Amniotic epithelial cell (primary cell): Measurements from ENCODE around the gene NCOA6.

Experiments
- DNase-seq: peaks from one replicate; pipeline ENCODE4 v3.0.0-alpha.2; 2010; ENCODE audit warnings: low read depth

Gene NCOA6

DNA sequence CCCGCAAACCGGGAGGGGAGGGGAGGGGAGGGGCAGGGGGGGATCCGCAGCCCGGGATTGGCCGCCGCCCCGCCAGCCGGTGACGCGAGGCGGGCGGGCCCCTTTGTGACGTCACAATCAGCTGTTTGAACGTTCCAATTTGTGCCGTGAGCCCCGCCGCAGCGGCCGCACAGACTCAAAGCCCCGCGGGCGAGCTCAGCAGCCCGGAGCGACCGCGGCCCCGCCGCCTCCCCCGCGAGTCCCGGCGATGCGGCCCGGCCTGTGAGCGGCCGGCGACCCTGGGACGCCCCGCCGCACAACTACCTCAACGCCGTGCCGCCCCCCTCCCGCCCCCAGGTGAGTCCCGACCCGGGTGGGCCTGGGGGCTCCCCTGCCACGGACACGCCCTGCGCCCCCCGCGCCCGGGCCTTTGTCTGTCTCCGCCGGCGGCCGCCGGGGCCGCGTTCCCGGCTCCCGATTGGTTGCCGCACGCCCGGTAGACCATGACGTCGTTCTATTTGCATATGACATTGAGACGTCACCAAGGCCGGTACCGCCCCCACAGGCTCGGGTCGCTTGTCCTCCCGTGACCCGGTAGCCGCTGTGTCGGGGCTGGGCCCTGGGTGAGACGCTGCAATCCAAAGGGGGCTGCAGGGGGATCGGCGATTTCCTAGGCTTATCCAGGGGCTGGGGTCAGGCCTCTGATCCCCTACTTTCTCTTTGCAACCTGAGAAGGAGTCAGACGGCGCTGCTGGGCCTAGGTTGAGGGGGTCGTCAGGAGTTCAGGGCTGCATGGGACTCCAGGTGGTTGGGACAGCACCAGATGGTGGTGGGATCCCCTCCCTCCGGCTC lies 121.1 kb downstream of the NCOA6 start, which contains the start of gene TP53INP2:
TP53INP2 (plus strand) TSS at position 168 of the 831 bp plus-strand sequence. CDS start 4,396 bp downstream, outside the sequence.
- peak; percentile 88 for DNase-seq

GRCh38 chr20:34703424-34704176 lies 121.9 kb downstream of the NCOA6 start:
- peak; percentile 55 for DNase-seq

GRCh38 chr20:34703061-34703423 lies 122.4 kb downstream of the NCOA6 start:
- no peak for DNase-seq

DNA sequence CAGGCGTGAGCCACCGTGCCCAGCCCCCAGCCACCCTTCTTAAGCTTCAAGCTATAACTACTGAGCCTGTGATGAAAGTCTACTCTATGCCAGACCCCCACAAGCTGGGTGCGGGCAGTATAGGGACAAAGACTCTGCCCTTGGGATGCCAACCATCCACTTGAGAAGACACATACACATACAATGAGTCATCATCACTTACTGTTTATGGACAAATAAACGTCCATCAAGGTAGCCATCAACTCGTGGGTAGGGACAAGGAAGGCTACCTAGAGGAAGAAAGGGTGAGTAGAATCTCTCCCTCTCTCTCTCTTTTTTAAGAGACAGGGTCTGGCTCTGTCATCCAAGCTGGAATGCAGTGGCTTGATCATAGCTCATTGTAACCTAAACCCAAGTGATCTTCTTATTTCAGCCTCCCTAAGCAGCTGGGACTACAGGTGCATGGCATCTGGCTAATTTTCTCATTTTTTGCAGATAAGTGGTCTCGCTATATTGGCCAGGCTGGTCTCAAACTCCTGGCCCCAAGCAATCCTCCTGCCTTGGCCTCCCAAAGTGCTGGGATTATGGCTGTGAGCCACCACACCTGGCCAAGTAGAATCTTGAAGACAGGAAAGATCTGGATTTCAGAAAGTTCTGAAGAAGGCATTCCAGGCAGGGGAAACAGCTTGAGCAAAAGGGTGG lies 123.9 kb downstream of the NCOA6 start:
- no peak for DNase-seq

DNA sequence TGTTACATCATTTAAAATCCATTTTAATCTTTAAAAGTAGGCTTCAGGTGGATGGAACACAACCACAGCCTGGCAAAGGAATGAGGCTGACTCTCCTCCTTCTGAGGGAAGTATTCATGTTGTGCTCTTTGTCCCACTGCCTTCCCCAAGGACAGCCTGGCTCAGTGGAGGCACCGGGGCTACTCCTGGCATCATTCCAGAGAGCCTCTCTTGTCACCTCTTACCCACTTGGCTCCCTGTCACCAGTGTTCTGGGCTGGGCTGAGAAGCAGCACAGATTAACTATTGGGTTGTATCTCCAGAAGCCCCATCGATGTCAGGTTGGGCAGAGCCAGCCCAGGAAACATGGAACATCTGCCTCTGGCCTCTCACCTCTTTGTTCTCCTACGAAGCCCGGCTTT lies 132.0 kb downstream of the NCOA6 start:
- DNase-seq: no peak

GRCh38 chr20:34691838-34692237 lies 133.6 kb downstream of the NCOA6 start:
- DNase-seq: no peak

GRCh38 chr20:34689486-34689885 lies 136.0 kb downstream of the NCOA6 start:
- peak; percentile 29 for DNase-seq

DNA sequence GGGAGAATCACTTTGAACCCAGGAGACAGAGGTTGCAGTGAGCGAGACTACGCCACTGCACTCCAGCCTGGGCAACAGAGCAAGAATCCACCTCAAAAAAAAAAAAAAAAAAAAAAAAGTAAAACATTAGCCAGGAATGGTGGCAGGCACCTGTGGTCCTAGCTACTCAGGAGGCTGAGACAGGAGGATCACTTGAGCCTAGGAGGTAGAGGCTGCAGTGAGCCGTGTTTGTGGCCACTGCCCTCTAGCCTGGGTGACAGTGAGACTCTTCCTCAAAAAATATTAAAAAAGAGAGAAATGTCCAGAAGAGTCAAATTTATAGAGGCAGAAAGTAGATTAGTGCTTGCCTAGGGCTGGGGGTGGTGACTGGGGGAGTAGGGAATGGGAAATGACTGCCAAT lies 141.8 kb downstream of the NCOA6 start:
- DNase-seq: no peak

DNA sequence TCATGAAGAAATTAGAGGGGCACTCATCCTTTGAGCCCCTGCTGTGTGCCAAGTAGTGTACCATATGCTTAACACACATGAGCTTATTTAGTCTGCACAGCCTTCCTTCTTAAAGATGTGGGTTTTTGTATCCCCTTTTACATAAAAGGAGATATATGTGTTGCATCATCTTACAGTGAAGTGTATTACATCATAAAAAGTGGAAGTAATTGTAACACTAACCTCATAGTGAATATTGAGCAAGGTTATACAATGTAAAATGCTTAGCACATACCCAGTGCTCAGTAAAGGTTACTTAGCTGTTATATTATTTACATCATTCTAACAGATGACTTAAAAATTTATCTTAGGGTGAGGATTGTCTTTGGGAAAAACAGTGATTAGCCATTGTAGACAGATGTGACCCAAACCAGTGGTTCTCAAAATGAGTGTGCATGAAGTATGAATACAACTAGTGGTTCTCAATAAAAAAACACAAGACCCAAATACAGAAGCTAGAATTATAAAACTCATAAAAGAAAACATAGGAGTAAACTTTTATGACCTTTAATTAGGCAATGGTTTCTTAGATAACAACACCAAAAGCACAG lies 144.8 kb downstream of the NCOA6 start:
- DNase-seq: peak; percentile 38

DNA sequence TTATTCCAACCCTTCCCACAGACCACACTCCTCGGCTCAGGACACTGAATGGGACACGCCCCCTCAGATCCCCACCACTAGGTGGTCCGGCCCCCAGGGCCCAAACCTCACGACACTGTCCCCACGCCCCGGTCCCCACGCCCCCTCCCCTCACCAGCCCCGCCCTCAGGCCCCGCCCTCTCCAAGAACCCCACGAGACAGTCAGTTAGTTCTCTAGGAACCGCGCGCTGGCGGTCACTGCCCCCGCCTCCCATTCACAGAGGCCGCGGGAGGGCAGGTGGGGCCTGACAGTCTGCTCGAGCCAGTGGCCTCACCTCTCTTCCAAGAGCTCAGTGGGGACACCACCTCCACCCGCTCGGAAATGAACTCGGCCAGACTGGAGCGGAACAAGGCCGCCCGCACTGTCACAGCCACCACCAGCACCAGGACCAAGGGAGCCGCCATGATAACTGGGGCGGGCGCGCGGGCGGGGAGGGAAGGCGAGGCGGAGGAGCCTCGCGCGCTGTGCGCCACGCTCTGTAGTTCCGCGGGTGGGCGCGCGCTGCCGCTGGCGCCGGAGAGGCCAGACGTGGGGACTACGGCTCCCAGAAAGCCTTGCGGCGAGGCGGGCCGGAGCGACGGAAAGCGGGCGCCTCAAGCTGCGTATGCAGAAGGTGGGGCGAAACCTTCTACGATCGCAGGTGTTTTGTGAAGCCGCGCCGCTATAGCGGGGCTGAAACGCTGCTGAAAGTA lies 148.6 kb downstream of the NCOA6 start, which contains the start of gene PIGU:
PIGU (minus strand) TSS at position 451 of the 732 bp plus-strand sequence; CDS start at position 444, 7 bp downstream.
- DNase-seq: peak; percentile 91

GRCh38 chr20:34675993-34676641 lies 149.3 kb downstream of the NCOA6 start:
- DNase-seq: no peak

DNA sequence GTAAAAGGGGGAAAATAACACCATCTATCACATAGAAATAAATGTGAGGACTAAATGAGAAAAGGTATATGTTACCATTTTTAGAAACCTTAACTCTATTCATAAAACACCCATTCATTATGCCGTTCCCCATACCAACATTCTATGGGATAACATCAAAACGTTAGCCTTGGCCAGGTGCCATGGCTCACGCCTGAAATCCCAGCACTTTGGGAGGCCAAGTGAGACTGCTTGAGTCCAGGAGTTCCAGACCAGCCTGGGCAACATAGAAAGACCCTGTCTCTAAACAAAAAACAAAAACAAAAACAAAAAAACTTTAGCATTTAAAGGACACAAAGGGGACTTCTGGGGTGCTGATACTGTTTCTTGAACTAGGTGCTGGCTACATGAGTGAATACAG lies 149.9 kb downstream of the NCOA6 start:
- DNase-seq: no peak

DNA sequence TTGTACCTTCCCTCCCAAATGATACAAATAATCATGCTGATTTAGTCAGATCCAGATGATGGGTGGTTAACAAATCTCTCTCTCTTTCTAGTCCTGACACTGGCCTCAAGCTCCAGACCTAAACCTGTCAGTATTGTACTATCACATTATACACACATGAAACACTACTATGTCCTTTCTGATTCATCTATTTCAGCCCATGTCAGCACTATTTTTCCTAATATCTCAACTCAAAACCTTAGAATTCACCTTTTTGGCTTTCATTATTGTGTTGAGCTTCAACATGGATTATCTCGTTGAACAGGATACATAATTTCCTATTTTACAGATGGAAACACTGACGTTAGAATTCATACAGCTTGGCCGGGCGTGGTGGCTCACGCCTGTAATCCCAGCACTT lies 152.0 kb downstream of the NCOA6 start:
- DNase-seq: no peak

DNA sequence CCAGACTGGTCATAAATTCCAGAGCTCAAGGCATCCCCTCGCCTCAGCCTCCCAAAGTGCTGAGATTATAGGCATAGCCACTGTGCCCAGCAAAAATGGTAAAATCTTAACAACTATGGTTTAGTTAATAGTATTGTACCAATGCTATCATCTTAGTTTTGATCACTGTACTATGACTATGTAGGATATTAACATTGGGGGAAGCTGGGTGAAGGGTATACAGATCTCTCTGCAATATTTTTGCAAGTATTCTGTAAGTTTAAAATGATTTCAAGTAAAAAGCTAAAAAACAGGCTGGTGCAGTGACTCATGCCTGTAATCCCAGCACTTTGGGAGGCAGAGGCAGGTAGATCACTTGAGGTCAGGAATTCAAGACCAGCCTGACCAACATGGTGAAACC lies 156.4 kb downstream of the NCOA6 start:
- no peak for DNase-seq
